Choroid plexus epithelial cell (primary cell): ENCODE results near the gene SMPDL3B.

Experiments used
- DNase-seq: peaks from one replicate; pipeline ENCODE4 v3.0.0-alpha.2; 2010; ENCODE audit warnings: low read depth
- H3K4me3 ChIP-seq: 2 replicates; pipeline ENCODE4 v1.5.1; 2011; ENCODE audit warnings: low read depth, mild to moderate bottlenecking, control low read depth, low read length, moderate library complexity
- CTCF ChIP-seq: conservative IDR thresholded peaks from 2 replicates; pipeline ENCODE4 v1.5.1; 2011; ENCODE audit warnings: low read depth, mild to moderate bottlenecking, control low read depth, inconsistent platforms, low read length, moderate library complexity

Gene SMPDL3B

GRCh38 chr1:27934818-27935549 lies at the start of gene SMPDL3B:
TSS of gene SMPDL3B (plus strand) at chr1:27935000. CDS start at chr1:27935184, 184 bp downstream.
- no peak for TF ChIP-seq CTCF
- H3K4me3 ChIP-seq = no peak within 1 kb of the TSS
- DNase-seq = no peak

- no peak for DNase-seq
- TF ChIP-seq CTCF = no peak
- H3K4me3 ChIP-seq = no peak overlapping the region
These were observed 49.7 kb upstream of the SMPDL3B start for GRCh38 chr1:27885114-27885528.

GRCh38 chr1:27885621-27886352 lies 49.0 kb upstream of the SMPDL3B start:
- TF ChIP-seq CTCF = no peak
- no peak overlapping the region for H3K4me3 ChIP-seq
- DNase-seq = no peak

GRCh38 chr1:27886353-27886679 lies 48.5 kb upstream of the SMPDL3B start:
- no peak overlapping the region for H3K4me3 ChIP-seq
- no peak for DNase-seq

GRCh38 chr1:27886744-27887143 lies 48.1 kb upstream of the SMPDL3B start:
- no peak overlapping the region for H3K4me3 ChIP-seq
- no peak for DNase-seq

More at GRCh38 chr1:27886353-27886679, 48.5 kb upstream of the SMPDL3B start:
- no peak for TF ChIP-seq CTCF

GRCh38 chr1:27887215-27888021 lies 47.4 kb upstream of the SMPDL3B start:
- no peak for TF ChIP-seq CTCF
- no peak overlapping the region for H3K4me3 ChIP-seq
- no peak for DNase-seq

More at GRCh38 chr1:27886744-27887143, 48.1 kb upstream of the SMPDL3B start:
- TF ChIP-seq CTCF = no peak
